Heart left ventricle (tissue), 16 donors: ENCODE results near the gene WWOX. TPM values are rescaled to one million over a fixed set of nuclear protein-coding genes. Genes with fewer than 3 reads are reported as not detected.

Experiments
- ATAC-seq, 4 donors: fragments of 200-7000 bp; cut with Tn5 transposase; one replicate each; pipeline ENCODE4 v1.9.1; 2020 to 2022; ENCODE audit warnings: moderate library complexity in 4 of 4, mild to moderate bottlenecking in 3 of 4, moderate number of reproducible peaks in 1 of 4
- DNase-seq, 5 donors: peaks; one replicate each; pipeline ENCODE4 v3.0.0-alpha.2; 2020
- H3K27ac ChIP-seq, 12 donors: fragments of 200-600 bp; sonication (generic) in 4 of 12; one replicate each; pipeline versions ENCODE4 v1.5.0 to v1.8.0; 2016 to 2022; ENCODE audit warnings: mild to moderate bottlenecking in 2 of 12
- H3K27me3 ChIP-seq, 9 donors: fragments of 200-600 bp; sonication (generic) in 2 of 9; one replicate each; pipeline versions ENCODE4 v1.5.1 to v1.8.0; 2016 to 2022; ENCODE audit warnings: mild to moderate bottlenecking in 3 of 9
- H3K36me3 ChIP-seq, 9 donors: fragments of 200-600 bp; sonication (generic) in 2 of 9; one replicate each; pipeline versions ENCODE4 v1.5.0 to v1.8.0; 2018 to 2022; ENCODE audit warnings: mild to moderate bottlenecking in 2 of 9
- H3K4me1 ChIP-seq, 12 donors: fragments of 200-600 bp; sonication (generic) in 4 of 12; one replicate each; pipeline versions ENCODE4 v1.5.0 to v1.8.0; 2016 to 2022; ENCODE audit warnings: mild to moderate bottlenecking in 3 of 12
- H3K4me3 ChIP-seq, 12 donors: fragments of 200-600 bp; sonication (generic) in 4 of 12; one replicate each; pipeline versions ENCODE4 v1.5.0 to v1.8.0; 2017 to 2022; ENCODE audit warnings: mild to moderate bottlenecking in 9 of 12, moderate library complexity in 4 of 12
- H3K9me3 ChIP-seq, 12 donors: fragments of 200-600 bp; sonication (generic) in 4 of 12; one replicate each; pipeline versions ENCODE4 v1.5.0 to v1.8.0; 2016 to 2022; ENCODE audit warnings: mild to moderate bottlenecking in 1 of 12
- CTCF ChIP-seq, 12 donors: fragments of 200-600 bp; sonication (generic) in 4 of 12; IDR thresholded peaks; one replicate each; pipeline versions ENCODE4 v1.5.0 to v1.8.0; 2018 to 2022; ENCODE audit warnings: antibody characterized with exemption in 12 of 12, mild to moderate bottlenecking in 5 of 12
- POLR2A ChIP-seq, 2 donors: fragments of 450-650 bp; IDR thresholded peaks; one replicate each; pipeline ENCODE4 v1.6.1; 2017; ENCODE audit warnings: antibody characterized with exemption in 2 of 2, mild to moderate bottlenecking in 2 of 2, moderate library complexity in 2 of 2
- WGBS, 4 donors: extraction: QIAGEN DNeasy Blood & Tissue Kit in 2 of 4; methylation state at CpG; one replicate each; pipeline versions ENCODE4 v1.1.5 to v1.1.7; 2013 to 2018; 5-methylcytosine and 5-hydroxymethylcytosine counted together
- intact Hi-C, 10 donors: fragments of 100-400 bp; cut with DNase I; formaldehyde crosslinking; loops; one replicate each; pipeline versions ENCODE4 v1.11.1 to v1.14.2; 2022
- polyA plus RNA-seq, 2 donors: library from polyadenylated mRNA; stranded (reverse); fragments of 200-250 nt; gene quantifications; one replicate each; pipeline ENCODE4 v1.2.3, GENCODE V29; 2013
- total RNA-seq, 9 donors: library from RNA; depleted of rRNA in 2 of 9; stranded (reverse); fragments of >200 nt in 2 of 9; fragmentation: NEBNext Ultra II Directional in 3 of 9; extraction: Animal tissue kit (Norgen Biotek cat#: 25700) in 3 of 9; gene quantifications; one replicate each; pipeline versions ENCODE4 v1.1.0 to v1.2.4, GENCODE V29; 2016 to 2023
- donor health status: ischemic (EF 13 %, LVEDD 7.1; RV severe dilation, severe dysfunction).
- donor health status: healthy with polysubstance abuse.
- donor health status: DM: no; HTN: yes; CAD: no.
- donor health status: DM: no; HTN: no; CAD: no.
- donor health status: ischemic (EF 25% LVEDD 6.9; RV normal size, moderate dysfunction).
- donor health status: ischemic (EF 25% LVEDD 5.7; RV mildly dilated, moderate dysfunction).
- donor health status: healthy.
- donor health status: DM: yes; HTN: yes; CAD: no.
- donor health status: ischemic (EF 35%, LVEDD 5.7; RV mildly dilated, moderate dysfunction).
- donor health status: nonischemic (EF 11% LVEDD 7.7; RV severe dilation, severe dysfunction).
- donor health status: DM: yes; HTN: yes; CAD: no.
- donor health status: PGD.
- donor health status: ischemic (EF 29% LVEDD 5.4; RV normal size, mild dysfunction).
- donor health status: nonischemic (EF 23%, LVEDD 6.1; RV moderate dilation, normal function).

The WWOX gene
- total and polyA plus RNA-seq, 11 donors = 4.3 to 18.3 (median 9.1) TPM

- WGBS, 4 donors = 59 to 96% (median 85%) methylated on average over 3 to 4 of the region's 4 CpGs
- no peak for DNase-seq
- Histone ChIP-seq H3K4me3 (no peak overlapping the region), H3K36me3 (peaks cover 0 to 55% (median 17%) of the 10 kb centered on the region in 9 donors), H3K9me3 (no peaks in the 10 kb centered on the region), H3K27me3 (no peaks in the 10 kb centered on the region), H3K27ac (no peak overlapping the region), H3K4me1 (peaks cover 0 to 7% (median 0%) of the 10 kb centered on the region in 12 donors)
- ATAC-seq = no peak
- TF ChIP-seq POLR2A (IDR thresholded peaks at IDR 0.05) (no peak), CTCF (IDR thresholded peaks at IDR 0.05) (no peak)
- intact Hi-C loops = loop anchor here in 1 of 10 donors (10.0 kb wide), 1 partner anchor 1486 kb away; the partner anchor contains the start of gene MAF
These were observed 19.1 kb downstream of the WWOX start for GRCh38 chr16:78118469-78119025.

GRCh38 chr16:78122774-78123315, 23.4 kb downstream of the WWOX start:
- peaks cover 0 to 22% (median 9%) of the 10 kb centered on the region in 9 donors for H3K36me3 ChIP-seq
- H3K4me3 ChIP-seq = no peak overlapping the region
- WGBS, 4 donors = 13 to 25% (median 17%) methylated on average over 4 of the region's 4 CpGs
- H3K9me3 ChIP-seq = no peaks in the 10 kb centered on the region
- H3K4me1 ChIP-seq = peaks cover 0 to 20% (median 11%) of the 10 kb centered on the region in 12 donors
- no peaks in the 10 kb centered on the region for H3K27me3 ChIP-seq
- DNase-seq (no peak), ATAC-seq (peak; percentile 67 to 89 (median 68))
- peak overlapping the region in 6 of 12 donors; percentile 4 to 44 (median 14) for H3K27ac ChIP-seq
- intact Hi-C loops = loop anchor here (2.0 to 10.0 kb wide), 13 partner anchors 109 to 1962 kb away; partner anchors contain the start of gene MAF (in 7 of the 10)
- TF ChIP-seq CTCF (IDR thresholded peaks at IDR 0.05) = peak; percentile 21 to 72 (median 53)
- no peak for TF ChIP-seq POLR2A (IDR thresholded peaks at IDR 0.05)

- Histone ChIP-seq H3K27ac (no peak overlapping the region), H3K36me3 (no peaks in the 10 kb centered on the region), H3K27me3 (no peaks in the 10 kb centered on the region), H3K4me1 (peaks cover 0 to 37% (median 21%) of the 10 kb centered on the region in 12 donors), H3K4me3 (no peak overlapping the region), H3K9me3 (peaks cover 0 to 5% (median 0%) of the 10 kb centered on the region in 12 donors)
- DNase-seq (no peak), ATAC-seq (no peak)
- WGBS, 4 donors = 91 to 97% (median 94%) methylated on average over 15 of the region's 15 CpGs
- intact Hi-C loops = loop anchor here (2.0 to 10.0 kb wide), 13 partner anchors 97 to 1960 kb away; partner anchors contain the start of gene MAF (in 5 of the 10)
- TF ChIP-seq POLR2A (IDR thresholded peaks at IDR 0.05) (no peak), CTCF (IDR thresholded peaks at IDR 0.05) (no peak)
These were observed 25.8 kb downstream of the WWOX start for GRCh38 chr16:78125112-78125844.

GRCh38 chr16:78126662-78127061, 27.2 kb downstream of the WWOX start:
- no peaks in the 10 kb centered on the region for H3K36me3 ChIP-seq
- peaks cover 0 to 37% (median 21%) of the 10 kb centered on the region in 12 donors for H3K4me1 ChIP-seq
- 70 to 93% (median 85%) methylated on average over 3 of the region's 3 CpGs for WGBS, 4 donors
- H3K27me3 ChIP-seq = no peaks in the 10 kb centered on the region
- H3K9me3 ChIP-seq = peaks cover 0 to 6% (median 0%) of the 10 kb centered on the region in 12 donors
- intact Hi-C loops = loop anchor here in 9 of 10 donors (5.0 to 10.0 kb wide), 12 partner anchors 96 to 1958 kb away; partner anchors contain the start of gene MAF (in 5 of the 9)
- DNase-seq (no peak), ATAC-seq (no peak)
- no peak for TF ChIP-seq CTCF (IDR thresholded peaks at IDR 0.05)
- peak overlapping the region in 6 of 12 donors; percentile 2 to 31 (median 20) for H3K4me3 ChIP-seq
- H3K27ac ChIP-seq = peak overlapping the region in 10 of 12 donors; percentile 0 to 58 (median 12)
